Hematopoietic multipotent progenitor cell treated with erythropoietin and hydrocortisone succinate and interleukin-3 and kit ligand, for 15 days (in vitro differentiated cells): Measurements from ENCODE around the gene LGALS16.
"Not testable (repeated sequence)": the region's sequence is repeated elsewhere in the genome, so short reads cannot be mapped to it uniquely, and the experiment has no call there.

ENCODE experiments used
- DNase-seq: peaks from one replicate; pipeline ENCODE4 v3.0.0-alpha.2; 2015; ENCODE audit warnings: low spot score

Gene LGALS16

GRCh38 chr19:39677961-39678889 is 22.5 kb downstream of the LGALS16 start:
- DNase-seq, result no peak

- DNase-seq, result no peak
Observed at GRCh38 chr19:39679056-39679790, 23.5 kb downstream of the LGALS16 start.

GRCh38 chr19:39679791-39680168 is 24.1 kb downstream of the LGALS16 start:
- no peak for DNase-seq

- DNase-seq, result no peak
Observed at GRCh38 chr19:39680593-39680992, 24.9 kb downstream of the LGALS16 start.

- no peak for DNase-seq
Observed at GRCh38 chr19:39681416-39681815, 25.7 kb downstream of the LGALS16 start.

- DNase-seq, result no peak
Observed at GRCh38 chr19:39684267-39684666, 28.6 kb downstream of the LGALS16 start.

- DNase-seq, result no peak
Observed at GRCh38 chr19:39686739-39687138, 31.0 kb downstream of the LGALS16 start.

- not testable (repeated sequence) for DNase-seq
Observed at GRCh38 chr19:39688637-39689036, 32.9 kb downstream of the LGALS16 start.

- no peak for DNase-seq
Observed at GRCh38 chr19:39692166-39692565, 36.5 kb downstream of the LGALS16 start.

- no peak for DNase-seq
Observed at GRCh38 chr19:39692822-39693221, 37.1 kb downstream of the LGALS16 start.

GRCh38 chr19:39695759-39696158 is 40.0 kb downstream of the LGALS16 start:
- DNase-seq, result no peak

GRCh38 chr19:39696387-39696786 is 40.7 kb downstream of the LGALS16 start:
- no peak for DNase-seq

GRCh38 chr19:39698535-39698934 is 42.8 kb downstream of the LGALS16 start:
- no peak for DNase-seq

GRCh38 chr19:39701291-39701690 is 45.6 kb downstream of the LGALS16 start:
- DNase-seq, result no peak

GRCh38 chr19:39704181-39705044 is 48.7 kb downstream of the LGALS16 start, which contains the start of gene LGALS14:
TSS of gene LGALS14 (plus strand) at chr19:39704481. CDS start at chr19:39704529, 48 bp downstream.
- DNase-seq, result no peak

GRCh38 chr19:39705578-39706188 is 50.0 kb downstream of the LGALS16 start:
- no peak for DNase-seq

GRCh38 chr19:39708594-39708993 is 52.9 kb downstream of the LGALS16 start:
- no peak for DNase-seq

GRCh38 chr19:39709026-39709872 is 53.5 kb downstream of the LGALS16 start:
- DNase-seq, result no peak
